Measurements from ENCODE around the gene BICD1. TPM values are rescaled to one million over a fixed set of nuclear protein-coding genes. Genes with fewer than 3 reads are reported as not detected.

BICD1 gene
- total RNA-seq, 1 experiment from 2014 or later = 41.3 TPM

DNA sequence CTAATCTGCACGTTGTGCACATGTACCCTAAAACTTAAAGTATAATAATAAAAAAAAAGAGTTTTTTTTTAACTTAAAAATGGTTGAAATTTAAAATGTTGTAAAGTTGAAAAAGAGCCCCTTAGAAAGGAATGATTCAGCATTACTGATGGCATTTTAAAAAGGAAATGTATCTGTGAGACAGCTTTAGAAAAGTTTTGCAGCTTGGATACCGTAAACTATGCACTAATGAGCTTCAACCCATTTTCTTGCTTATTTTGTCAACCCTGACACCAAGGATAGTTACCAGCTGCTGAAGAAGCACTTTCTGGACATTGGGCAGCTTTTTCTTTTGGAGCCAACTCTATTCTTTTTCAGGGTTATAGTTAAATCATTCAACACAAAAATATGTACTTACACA, 4.3 kb downstream of the BICD1 start:
- Histone ChIP-seq H2AFZ (no peak overlapping the region), H3K27me3 (ENCODE audit: insufficient read depth, low read depth) (no peaks in the 10 kb centered on the region), H3K79me2 (ENCODE audit: low read depth) (peaks cover 64% of the 10 kb centered on the region), H3K4me2 (no peak overlapping the region), H3K36me3 (ENCODE audit: low read depth) (0 out of 2 replicates have a peak, but pooled peaks cover 9% of the 10 kb centered on the region), H3K9me2 (ENCODE audit: insufficient read depth) (no peaks in the 10 kb centered on the region), H3K27ac (no peak overlapping the region), H3K4me3 (no peak overlapping the region), H3F3A (ENCODE audit: insufficient read depth, low read depth) (peaks cover 34% of the 10 kb centered on the region), H3K9me3 (ENCODE audit: insufficient read depth, low read depth) (no peaks in the 10 kb centered on the region), H3K4me1 (replicated peaks; ENCODE audit: insufficient read depth) (peaks cover 43% of the 10 kb centered on the region), H4K20me1 (ENCODE audit: insufficient read depth) (no peaks in the 10 kb centered on the region)
- CTCF ChIA-PET = no interaction called here
- intact Hi-C loops (cut with micrococcal nuclease; ENCODE audit: unreplicated experiment) = no loop called here
- DNase-seq = no peak
- TF ChIP-seq, protein P1, sequence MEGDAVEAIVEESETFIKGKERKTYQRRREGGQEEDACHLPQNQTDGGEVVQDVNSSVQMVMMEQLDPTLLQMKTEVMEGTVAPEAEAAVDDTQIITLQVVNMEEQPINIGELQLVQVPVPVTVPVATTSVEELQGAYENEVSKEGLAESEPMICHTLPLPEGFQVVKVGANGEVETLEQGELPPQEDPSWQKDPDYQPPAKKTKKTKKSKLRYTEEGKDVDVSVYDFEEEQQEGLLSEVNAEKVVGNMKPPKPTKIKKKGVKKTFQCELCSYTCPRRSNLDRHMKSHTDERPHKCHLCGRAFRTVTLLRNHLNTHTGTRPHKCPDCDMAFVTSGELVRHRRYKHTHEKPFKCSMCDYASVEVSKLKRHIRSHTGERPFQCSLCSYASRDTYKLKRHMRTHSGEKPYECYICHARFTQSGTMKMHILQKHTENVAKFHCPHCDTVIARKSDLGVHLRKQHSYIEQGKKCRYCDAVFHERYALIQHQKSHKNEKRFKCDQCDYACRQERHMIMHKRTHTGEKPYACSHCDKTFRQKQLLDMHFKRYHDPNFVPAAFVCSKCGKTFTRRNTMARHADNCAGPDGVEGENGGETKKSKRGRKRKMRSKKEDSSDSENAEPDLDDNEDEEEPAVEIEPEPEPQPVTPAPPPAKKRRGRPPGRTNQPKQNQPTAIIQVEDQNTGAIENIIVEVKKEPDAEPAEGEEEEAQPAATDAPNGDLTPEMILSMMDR (conservative IDR thresholded peaks at IDR 0.05) = no peak
- TF ChIP-seq EZH2 (IDR thresholded peaks at IDR 0.05; ENCODE audit: low read depth) = no peak
- POLR2A ChIA-PET (ENCODE audit: unreplicated experiment) = interaction anchor here (0.6 kb wide), 1 partner anchor 242 kb away, joined by 6 read pairs; no protein-coding TSS in a partner anchor
- no TSS peak for BruUV-seq (replicated peaks)

GRCh38 chr12:32115404-32116104, 8.9 kb downstream of the BICD1 start:
- ChIA-PET POLR2A (ENCODE audit: unreplicated experiment) (interaction anchor here (0.6 to 1.0 kb wide), 5 partner anchors 8 to 1109 kb away, joined by 3 to 7 read pairs (median 4); no protein-coding TSS in a partner anchor), CTCF (no interaction called here)
- Histone ChIP-seq H2AFZ (0 out of 2 replicates have a peak overlapping the region, but pooled peaks have one; percentile 12), H3K4me3 (no peak overlapping the region), H3K27me3 (ENCODE audit: insufficient read depth, low read depth) (no peaks in the 10 kb centered on the region), H3K9me2 (ENCODE audit: insufficient read depth) (no peaks in the 10 kb centered on the region), H3K9me3 (ENCODE audit: insufficient read depth, low read depth) (no peaks in the 10 kb centered on the region), H3K4me2 (peak overlapping the region; percentile 63), H3K27ac (peak overlapping the region; percentile 83), H3K4me1 (replicated peaks; ENCODE audit: insufficient read depth) (peaks cover 33% of the 10 kb centered on the region), H3F3A (ENCODE audit: insufficient read depth, low read depth) (peaks cover 27% of the 10 kb centered on the region), H3K36me3 (ENCODE audit: low read depth) (0 out of 2 replicates have a peak, but pooled peaks cover 4% of the 10 kb centered on the region), H4K20me1 (ENCODE audit: insufficient read depth) (no peaks in the 10 kb centered on the region), H3K79me2 (ENCODE audit: low read depth) (peaks cover 52% of the 10 kb centered on the region)
- TSS peak; percentile 76 for BruUV-seq (replicated peaks)
- intact Hi-C loops (cut with micrococcal nuclease; ENCODE audit: unreplicated experiment) = loop anchor here (1.0 to 2.0 kb wide), 2 partner anchors 8 to 457 kb away; partner anchors contain the start of gene ETFBKMT
- DNase-seq = peak; percentile 91 to 93
- no peak for TF ChIP-seq EZH2 (IDR thresholded peaks at IDR 0.05; ENCODE audit: low read depth)
- TF ChIP-seq, protein P1 (conservative IDR thresholded peaks at IDR 0.05) = no peak

GRCh38 chr12:32116897-32117296, 10.2 kb downstream of the BICD1 start:
- no peak for TF ChIP-seq EZH2 (IDR thresholded peaks at IDR 0.05; ENCODE audit: low read depth)
- TF ChIP-seq, protein P1 (conservative IDR thresholded peaks at IDR 0.05) = no peak
- CTCF ChIA-PET = no interaction called here
- no TSS peak for BruUV-seq (replicated peaks)
- Histone ChIP-seq H3K36me3 (ENCODE audit: low read depth) (0 out of 2 replicates have a peak, but pooled peaks cover 4% of the 10 kb centered on the region), H3K79me2 (ENCODE audit: low read depth) (peaks cover 50% of the 10 kb centered on the region), H3F3A (ENCODE audit: insufficient read depth, low read depth) (peaks cover 27% of the 10 kb centered on the region), H3K27me3 (ENCODE audit: insufficient read depth, low read depth) (no peaks in the 10 kb centered on the region), H3K27ac (peak overlapping the region; percentile 83), H3K4me3 (no peak overlapping the region), H2AFZ (no peak overlapping the region), H3K4me2 (peak overlapping the region; percentile 14), H4K20me1 (ENCODE audit: insufficient read depth) (no peaks in the 10 kb centered on the region), H3K4me1 (replicated peaks; ENCODE audit: insufficient read depth) (peaks cover 30% of the 10 kb centered on the region), H3K9me3 (ENCODE audit: insufficient read depth, low read depth) (no peaks in the 10 kb centered on the region), H3K9me2 (ENCODE audit: insufficient read depth) (no peaks in the 10 kb centered on the region)
- DNase-seq = no peak
- POLR2A ChIA-PET (ENCODE audit: unreplicated experiment) = no interaction called here
- intact Hi-C loops (cut with micrococcal nuclease; ENCODE audit: unreplicated experiment) = no loop called here

All from PC-9 (cell line).